GM12872 (cell line): ENCODE data around the gene PCDH15.

Experiments
- TF ChIP-seq, protein P1 (sequence below): IDR thresholded peaks from 3 replicates; pipeline ENCODE4 v1.5.1; 2011; ENCODE audit warnings: low read depth, mild to moderate bottlenecking, low read length, moderate library complexity; ENCODE audit not compliant: insufficient read depth

PCDH15 gene

DNA sequence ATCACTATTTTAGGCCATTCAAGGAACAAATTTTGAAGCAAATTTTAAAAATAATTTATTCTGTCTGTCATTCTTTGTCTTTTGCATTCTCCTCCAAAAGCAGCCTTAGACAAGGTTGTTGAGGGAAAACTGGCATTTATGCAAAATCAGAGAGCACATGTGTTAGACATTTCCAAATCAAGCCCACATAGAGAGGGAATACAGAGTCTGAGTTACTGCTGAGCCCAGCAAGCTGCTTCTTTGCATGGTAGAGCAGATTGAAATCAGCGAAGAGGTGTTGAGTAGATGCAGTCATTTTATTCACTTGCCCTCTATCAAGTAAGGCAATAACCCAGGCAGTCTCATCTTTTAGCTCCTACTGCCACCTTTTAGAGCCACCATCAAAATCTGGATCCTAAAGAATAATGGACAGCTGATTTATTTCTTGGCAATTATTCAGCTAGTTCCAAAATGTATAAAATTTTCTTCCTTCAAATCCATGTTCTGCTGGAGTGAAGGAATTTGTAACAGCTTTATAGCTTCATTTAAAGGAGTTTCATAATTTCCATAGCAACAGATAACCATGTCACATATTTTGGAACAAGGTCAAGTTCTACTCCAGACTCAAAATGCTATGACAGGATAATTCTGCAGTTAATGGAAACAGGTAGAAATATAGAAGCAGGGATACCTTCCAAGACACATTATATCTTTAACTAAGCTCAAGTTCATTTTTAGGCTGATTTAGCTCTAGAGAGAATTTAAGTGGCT is 7.3 kb upstream of the PCDH15 start:
- TF ChIP-seq, protein P1, sequence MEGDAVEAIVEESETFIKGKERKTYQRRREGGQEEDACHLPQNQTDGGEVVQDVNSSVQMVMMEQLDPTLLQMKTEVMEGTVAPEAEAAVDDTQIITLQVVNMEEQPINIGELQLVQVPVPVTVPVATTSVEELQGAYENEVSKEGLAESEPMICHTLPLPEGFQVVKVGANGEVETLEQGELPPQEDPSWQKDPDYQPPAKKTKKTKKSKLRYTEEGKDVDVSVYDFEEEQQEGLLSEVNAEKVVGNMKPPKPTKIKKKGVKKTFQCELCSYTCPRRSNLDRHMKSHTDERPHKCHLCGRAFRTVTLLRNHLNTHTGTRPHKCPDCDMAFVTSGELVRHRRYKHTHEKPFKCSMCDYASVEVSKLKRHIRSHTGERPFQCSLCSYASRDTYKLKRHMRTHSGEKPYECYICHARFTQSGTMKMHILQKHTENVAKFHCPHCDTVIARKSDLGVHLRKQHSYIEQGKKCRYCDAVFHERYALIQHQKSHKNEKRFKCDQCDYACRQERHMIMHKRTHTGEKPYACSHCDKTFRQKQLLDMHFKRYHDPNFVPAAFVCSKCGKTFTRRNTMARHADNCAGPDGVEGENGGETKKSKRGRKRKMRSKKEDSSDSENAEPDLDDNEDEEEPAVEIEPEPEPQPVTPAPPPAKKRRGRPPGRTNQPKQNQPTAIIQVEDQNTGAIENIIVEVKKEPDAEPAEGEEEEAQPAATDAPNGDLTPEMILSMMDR, result no peak

DNA sequence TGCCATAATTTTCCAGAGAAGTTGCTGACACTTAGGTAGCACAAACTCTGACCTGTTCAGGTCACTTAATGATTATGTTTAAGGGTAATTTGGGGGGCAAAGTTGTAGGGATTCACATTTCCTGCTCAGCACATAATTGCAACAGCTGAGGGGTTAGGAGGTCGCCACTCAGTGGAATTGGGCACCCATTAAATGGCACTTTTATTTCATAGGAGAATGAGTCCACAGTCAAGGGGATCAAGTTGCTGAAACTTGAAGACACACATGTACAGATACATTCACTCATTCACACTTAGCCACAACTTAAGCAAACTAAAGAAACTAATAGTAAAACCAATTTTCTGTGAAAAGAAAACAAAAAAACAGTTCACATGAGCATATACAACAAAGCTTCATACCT is 1.5 kb downstream of the PCDH15 start:
- TF ChIP-seq, protein P1, result no peak

DNA sequence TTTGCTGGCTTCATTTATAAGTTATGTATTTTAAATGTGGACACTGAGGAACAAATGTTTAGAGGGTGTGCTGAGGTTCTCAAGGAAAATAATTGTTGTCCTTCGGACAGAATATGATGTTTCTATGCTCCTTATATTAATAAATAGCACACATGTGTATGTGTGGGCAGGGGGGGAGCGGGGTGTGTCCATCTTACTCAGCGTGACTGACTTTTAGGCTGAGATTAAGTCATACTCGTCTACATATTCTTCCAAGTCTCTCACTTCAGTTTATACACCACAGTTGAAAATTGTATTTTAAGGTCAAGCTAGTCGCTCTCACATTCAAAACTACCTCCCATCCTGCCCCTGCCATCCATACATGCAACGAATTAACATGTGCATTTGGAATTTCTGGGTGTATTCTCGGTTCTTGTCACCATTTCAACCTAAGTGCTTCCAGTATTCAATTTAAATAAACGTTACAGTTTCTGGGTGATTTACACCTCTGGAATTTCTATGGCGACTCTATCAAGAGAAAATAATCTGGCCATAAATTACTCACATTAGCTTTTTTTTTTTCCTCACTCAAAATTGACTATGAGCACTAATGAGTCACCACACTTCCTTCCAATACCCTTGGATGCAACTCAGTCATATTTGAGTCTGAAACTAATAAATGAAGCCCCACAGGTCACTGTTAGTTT is 3.3 kb downstream of the PCDH15 start:
- TF ChIP-seq, protein P1, result no peak

DNA sequence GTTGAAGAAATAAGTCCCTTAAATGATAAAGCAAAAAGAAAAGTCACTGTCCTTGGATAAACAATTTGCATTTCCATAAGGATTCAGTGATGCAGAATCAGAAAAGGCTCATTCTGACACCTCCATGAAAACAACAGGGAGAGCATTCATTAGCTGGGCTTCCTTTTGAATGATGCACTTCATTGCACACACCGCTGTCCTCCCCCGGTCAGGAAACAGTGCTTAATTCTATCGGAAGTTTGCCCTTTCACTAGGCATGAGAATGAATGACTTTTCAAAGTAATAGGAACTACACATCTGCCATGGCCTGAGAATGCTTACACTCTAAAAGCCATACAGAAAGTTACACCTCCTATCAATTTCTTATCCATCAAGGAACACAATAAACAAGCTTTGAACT is 4.2 kb downstream of the PCDH15 start:
- TF ChIP-seq, protein P1, result no peak

DNA sequence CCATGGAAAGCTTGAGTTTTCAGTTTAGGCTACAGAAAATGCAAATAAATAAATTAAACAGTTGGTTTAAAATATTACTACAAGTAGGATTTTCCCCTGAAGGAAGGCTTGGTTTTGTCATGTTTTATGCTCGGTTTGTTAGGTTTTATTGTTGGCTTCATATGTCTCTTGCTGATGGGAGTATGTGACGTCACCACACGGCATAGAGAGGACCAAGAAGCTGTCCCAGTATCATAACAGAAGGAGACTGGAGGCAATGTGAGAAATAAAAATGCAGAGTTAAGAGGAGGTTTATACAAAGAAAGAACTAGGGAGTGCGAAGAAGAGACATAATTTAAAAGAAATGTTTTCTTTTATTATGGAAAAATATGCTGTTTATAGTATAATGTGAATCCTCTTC is 24.4 kb downstream of the PCDH15 start:
- TF ChIP-seq, protein P1, result no peak

DNA sequence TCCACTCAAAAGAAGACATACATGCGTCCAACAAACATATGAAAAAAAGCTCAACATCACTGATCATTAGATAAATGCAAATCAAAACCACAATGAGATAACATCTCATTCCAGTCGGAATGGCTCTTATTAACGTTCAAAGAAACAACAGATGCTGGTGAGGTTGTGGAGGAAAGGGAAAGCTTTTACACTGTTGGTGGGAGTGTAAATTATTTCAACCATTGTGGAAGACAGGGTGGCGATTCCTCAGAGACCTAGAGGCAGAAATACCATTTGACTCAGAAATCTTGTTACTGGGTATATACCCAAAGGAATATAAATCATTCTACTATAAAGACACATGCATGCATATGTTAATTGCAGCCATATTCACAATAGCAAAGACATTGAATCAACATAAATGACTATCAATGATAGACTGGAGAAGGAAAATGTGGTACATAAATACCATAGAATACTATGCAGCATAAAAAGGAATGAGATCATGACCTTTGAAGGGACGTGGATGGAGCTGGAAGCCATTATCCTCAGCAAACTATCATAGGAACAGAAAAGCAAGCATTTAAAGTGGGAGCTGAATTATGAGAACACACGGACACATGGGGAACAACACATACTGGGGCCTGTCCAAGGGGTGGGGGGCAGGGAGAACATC is 28.4 kb downstream of the PCDH15 start:
- TF ChIP-seq, protein P1, result no peak

DNA sequence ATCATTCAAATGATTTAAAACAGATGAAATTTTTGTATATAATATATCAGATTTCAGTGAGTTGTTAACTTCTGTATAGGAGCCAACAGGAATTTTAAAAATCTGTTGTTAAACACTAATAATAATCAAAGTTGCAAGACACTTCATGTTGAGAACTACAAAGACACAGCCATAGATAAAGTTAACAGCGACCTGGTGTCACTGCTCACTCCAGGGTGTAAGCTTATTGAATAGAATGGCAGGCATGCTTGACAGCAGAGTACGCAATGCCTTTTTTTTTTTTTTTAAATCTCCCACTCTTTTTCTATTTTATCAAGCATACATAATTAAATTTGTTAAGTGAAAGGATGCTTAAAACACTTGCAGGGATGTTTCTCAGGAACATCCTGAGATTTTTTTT is 32.0 kb downstream of the PCDH15 start:
- TF ChIP-seq, protein P1, result no peak
